Stimulated activated CD4-positive, alpha-beta T cell treated with anti-CD3 and anti-CD28 coated beads, Interleukin-2, amount 100 ng/mL, for 48 hours (primary cell): ENCODE results near the gene SLC38A9.
"Not testable (repeated sequence)": the region's sequence is repeated elsewhere in the genome, so short reads cannot be mapped to it uniquely, and the experiment has no call there.

Experiments used
- DNase-seq, 2 donors: peaks; one replicate each; pipeline ENCODE4 v3.0.0-alpha.2; 2020

The SLC38A9 gene

GRCh38 chr5:55702598-55703345 is 9.4 kb downstream of the SLC38A9 start:
- DNase-seq = no peak

DNA sequence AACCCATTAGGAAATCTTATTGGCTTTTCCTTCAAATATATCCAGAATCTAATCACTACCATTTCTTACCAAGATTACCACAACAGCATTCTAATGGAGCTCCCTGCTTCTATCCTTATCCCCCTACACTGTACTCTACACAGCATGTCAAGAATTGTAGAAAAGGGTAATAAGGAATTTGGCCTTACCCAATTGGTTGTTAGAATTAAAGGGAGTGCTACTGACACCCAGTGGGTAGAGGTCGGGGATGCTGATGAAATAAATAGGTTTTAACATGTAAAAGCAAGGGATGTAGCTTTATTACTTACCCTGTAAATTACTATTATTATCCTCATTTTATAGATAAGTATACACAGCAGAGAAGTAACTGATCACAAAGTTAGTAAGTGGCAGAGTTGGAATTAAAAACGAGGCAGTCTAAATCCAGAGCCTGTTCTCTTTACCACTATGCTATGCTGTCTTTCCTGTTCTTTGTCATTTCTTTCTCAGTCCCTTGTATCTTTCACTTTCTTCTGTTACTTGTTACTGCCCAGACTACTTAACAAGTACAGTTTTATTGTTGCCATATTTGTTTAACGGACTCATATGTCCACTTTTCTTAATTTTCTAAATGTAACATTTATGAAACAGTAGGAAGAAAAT is 10.5 kb downstream of the SLC38A9 start:
- DNase-seq = no peak

- no peak for DNase-seq
Measured at GRCh38 chr5:55700745-55701144, 11.4 kb downstream of the SLC38A9 start.

DNA sequence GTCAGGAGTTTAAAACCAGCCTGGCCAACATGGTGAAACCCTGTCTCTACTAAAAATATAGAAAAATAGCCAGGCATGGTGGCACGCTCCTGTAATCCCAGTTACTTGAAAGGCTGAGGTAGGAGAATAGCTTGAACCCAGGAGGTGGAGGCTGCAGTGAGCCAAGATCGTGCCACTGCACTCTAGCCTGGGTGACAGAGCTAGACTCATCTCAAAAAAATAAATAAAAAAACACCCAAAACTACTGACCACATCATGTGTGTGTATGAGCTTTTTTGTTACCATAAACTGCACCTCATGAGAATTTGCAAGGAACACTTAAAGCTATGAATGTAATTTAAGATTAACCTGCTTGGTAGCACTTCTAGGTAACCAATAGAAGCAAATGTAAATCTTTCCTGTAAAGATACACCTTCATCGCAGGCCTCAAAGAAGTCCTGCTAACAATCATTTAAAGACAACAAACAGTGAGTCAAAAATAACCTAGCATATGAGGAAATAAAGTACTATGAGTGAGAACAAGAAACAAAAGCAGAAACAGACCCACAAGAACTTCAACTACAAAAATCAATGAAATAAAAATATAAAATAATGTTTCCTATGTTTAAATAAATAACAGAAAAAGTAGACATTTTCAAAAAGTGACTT is 13.0 kb downstream of the SLC38A9 start:
- DNase-seq = no peak

DNA sequence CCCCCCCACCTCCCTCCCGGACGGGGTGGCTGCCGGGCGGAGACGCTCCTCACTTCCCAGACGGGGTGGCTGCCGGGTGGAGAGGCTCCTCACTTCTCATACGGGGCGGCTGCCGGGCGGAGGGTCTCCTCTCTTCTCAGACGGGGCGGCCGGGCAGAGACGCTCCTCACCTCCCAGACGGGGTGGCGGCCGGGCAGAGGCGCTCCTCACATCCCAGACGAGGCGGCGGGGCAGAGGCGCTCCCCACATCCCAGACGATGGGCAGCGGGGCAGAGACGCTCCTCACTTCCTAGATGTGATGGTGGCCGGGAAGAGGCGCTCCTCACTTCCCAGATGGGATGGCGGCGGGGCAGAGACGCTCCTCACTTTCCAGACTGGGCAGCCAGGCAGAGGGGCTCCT is 15.4 kb downstream of the SLC38A9 start:
- DNase-seq = not testable (repeated sequence)

DNA sequence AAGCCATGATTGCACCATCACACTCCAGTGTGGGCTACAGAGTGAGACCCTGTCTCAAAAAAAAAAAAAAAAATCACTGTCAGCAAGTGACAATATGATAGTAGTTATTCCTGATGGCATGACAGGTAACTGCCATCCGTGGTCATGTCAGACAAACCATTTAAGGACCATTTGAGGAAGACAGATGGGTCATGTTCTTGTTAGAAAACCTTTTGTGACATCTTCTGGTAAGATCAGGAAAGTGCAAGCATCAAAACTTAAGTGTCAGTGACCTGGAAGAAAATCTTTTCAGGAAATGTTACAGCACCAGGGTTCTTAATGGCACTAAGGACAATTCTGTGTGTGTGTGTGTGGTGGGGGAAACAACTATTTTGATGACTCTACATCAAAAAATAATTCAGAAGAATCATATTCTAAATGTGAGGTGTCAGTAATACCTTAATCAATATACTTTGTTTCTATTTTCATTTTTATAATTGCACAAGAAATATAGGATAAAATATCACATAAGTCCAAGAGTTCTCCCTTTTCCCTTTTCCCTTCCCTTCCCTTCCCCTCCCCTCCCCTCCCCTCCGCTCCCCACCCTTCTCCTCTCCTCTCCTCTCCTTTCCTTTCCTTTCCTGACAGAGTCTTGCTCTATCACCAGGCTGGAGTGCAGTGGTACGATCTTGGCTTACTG is 17.8 kb downstream of the SLC38A9 start:
- no peak for DNase-seq

DNA sequence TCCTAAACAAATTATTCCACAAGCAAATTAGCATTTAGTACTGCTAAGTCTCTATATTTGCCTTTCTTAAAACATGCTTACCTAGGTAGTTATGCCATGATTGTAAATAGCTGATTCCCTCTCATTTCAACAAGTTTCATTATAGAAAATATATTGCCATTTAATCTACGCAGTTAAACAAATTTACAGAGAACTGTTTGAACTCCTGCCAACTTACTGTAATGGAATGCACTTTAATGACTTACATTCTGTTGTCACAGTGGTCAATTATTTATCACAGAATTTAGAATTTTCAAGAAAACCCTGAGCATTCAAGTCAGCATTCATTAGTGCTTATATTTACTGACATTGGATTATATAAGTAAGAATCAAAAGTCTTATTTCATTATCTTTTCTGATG is 19.6 kb downstream of the SLC38A9 start:
- DNase-seq = no peak

- no peak for DNase-seq
Measured at GRCh38 chr5:55692106-55692417, 20.1 kb downstream of the SLC38A9 start.

- DNase-seq = no peak
Measured at GRCh38 chr5:55691265-55692105, 20.6 kb downstream of the SLC38A9 start.

DNA sequence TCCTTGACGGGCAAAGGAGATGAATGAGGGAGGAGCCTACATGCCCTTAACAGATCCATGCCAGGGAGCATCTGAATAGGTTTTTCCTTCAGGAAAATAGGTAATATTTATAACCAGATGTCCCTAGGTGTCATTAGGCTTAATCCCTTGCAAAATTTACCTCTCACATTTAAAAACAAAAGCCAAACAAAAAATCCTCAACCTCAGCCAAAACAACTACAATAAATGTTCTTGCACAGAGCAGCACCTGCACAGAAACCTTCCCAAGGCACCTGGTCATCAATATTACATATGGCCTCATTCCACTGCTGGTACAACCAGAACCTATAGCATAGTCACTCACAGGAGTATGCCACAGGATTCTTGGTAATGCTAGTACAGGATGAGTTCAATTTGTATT is 30.1 kb downstream of the SLC38A9 start:
- no peak for DNase-seq

- no peak for DNase-seq
Measured at GRCh38 chr5:55681301-55681700, 30.8 kb downstream of the SLC38A9 start.

- no peak for DNase-seq
Measured at GRCh38 chr5:55680353-55680752, 31.8 kb downstream of the SLC38A9 start.

GRCh38 chr5:55679556-55679955 is 32.6 kb downstream of the SLC38A9 start:
- DNase-seq = no peak

DNA sequence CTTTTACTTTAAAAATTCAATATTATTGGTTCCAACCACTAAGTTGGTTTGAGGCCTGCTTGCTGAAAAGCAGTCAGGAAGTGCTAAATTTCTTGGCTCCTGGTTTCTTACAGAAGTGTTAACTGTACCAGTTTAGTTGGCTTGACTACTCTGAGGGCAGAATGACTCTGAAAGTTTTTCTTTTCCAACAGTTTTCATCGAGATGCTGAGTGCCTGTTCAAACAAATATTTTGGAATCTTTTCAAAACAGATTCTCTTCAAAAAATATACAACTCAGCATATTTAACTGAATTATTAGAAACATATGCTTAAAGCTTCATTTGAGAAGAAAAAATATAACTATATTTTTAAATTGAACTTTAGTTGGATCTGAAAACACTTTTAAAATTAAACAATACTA is 37.0 kb downstream of the SLC38A9 start:
- no peak for DNase-seq

DNA sequence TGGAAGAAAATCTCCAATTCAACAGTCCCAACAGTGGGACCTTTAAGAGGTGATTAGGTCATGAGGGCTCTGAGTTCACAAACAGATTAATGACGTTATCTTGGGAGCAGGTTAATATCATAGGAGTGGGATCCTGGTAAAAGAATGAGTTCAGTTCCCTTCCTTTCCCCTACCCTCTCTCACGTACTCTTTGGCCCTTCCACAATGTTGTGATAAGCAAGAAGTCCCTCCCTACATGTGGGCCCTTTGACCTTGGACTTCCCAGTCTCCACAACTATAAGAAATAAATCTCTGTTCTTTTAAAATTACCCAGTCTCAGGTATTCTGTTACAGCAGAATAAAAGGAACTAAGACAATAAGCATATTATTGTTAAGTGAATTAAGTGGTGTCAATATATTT is 37.8 kb downstream of the SLC38A9 start:
- DNase-seq = no peak

- DNase-seq = no peak
Measured at GRCh38 chr5:55672477-55672911, 39.6 kb downstream of the SLC38A9 start.

GRCh38 chr5:55671975-55672374 is 40.1 kb downstream of the SLC38A9 start:
- DNase-seq = no peak

DNA sequence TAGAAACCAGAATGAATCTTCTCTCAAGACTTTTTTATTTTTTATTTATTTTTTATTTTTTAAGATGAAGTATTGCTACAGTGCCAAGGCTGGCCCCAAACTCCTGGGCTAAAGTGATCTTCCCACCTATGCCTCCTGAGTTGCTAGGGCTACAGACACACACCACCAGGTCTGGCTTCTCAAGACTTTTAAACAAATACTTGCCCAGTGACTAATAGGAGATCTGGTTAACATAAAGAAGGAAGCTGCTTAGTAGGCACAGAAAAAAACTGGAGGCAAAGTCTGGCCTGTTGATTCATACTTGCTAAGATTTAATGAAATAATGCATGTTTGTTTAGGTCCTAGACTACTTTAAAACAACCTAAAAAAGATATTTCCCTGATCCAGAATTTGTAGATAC is 43.8 kb downstream of the SLC38A9 start:
- no peak for DNase-seq

- DNase-seq = no peak
Measured at GRCh38 chr5:55667938-55668337, 44.2 kb downstream of the SLC38A9 start.

DNA sequence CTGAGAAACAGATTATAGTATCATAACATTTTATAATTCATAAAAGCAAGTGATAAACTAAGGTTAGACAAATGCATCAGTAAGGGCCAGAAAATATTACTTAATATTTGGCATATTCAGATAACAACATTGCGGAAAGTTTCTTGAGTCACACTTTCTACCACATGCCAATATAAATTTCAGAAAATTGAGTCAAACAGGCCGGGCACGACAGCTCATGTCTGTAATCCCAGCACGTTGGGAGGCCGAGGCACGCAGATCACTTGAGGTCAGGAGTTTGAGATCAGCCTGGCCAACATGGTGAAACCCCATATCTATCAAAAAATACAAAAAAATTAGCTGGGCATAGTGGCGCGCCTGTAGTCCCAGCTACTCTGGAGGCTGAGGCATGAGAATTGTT is 47.1 kb downstream of the SLC38A9 start:
- DNase-seq = no peak

DNA sequence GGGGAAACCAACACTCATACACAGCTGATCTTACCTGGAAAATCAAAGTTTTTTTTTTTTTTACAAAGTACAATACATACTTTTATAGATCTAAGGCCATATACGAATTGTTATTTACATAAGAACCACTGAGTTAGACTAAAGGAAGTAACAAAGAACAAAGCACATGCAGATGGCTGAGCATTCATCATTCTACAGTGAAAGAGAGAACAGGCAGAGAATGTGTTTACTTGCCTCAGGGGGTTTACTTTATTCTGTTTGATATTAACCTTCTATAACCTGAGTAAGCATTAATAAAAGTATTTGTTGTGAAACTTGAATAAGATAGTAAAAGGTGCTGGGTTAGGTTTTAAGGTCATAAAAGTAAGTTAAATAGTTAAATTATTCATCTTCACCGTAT is 54.7 kb downstream of the SLC38A9 start:
- no peak for DNase-seq

- DNase-seq = no peak
Measured at GRCh38 chr5:55650386-55650785, 61.7 kb downstream of the SLC38A9 start.

DNA sequence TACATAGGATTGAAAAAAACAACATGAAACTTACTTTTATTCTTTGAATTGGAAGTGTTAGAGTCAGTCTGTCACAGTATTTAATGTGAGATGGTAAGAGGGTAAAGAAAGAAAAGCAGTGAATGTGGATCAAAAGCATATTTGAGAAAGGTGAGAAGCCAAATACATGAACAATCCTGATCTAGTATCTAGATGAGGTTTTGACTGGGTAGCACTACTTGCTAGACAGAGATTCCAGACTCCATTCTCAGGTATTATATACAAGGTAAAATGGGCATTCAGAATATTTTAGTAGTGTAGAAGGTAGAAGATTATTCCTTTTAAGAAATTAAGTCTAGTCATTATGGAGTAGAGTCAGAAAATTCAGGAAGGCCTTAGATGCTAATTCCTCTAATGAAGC is 62.2 kb downstream of the SLC38A9 start:
- DNase-seq = no peak
